ENCODE results near the gene SLC35F3. TPM values are rescaled to one million over a fixed set of nuclear protein-coding genes. Genes with fewer than 3 reads are reported as not detected.
"Not testable (repeated sequence)": the region's sequence is repeated elsewhere in the genome, so short reads cannot be mapped to it uniquely, and the experiment has no call there.

Gene SLC35F3
- polyA plus RNA-seq, 1 donor = 0.55 TPM

DNA sequence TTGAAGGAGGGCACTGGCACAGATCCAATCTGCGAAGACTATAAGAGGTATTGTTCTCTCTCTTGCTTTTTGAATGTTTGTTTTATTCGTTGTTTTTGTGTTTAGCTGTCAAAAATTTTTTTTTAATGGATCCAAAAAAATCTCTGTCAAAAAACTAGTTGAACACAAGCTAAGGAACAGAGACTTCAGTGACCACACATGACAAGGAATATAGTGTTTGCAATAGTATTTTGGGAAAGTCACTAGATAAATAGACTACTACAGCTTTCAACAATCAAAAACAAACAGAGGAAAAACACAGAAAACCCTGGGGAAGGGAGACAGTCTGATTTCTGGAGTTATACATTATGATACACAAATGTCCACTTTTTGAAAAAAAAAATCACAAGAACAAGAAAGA, 431.9 kb downstream of the SLC35F3 start:
- Histone ChIP-seq H3K36me3 (ENCODE audit: control insufficient read depth, insufficient read depth, low read length) (no peaks in the 10 kb centered on the region), H3K27me3 (ENCODE audit: control insufficient read depth, insufficient read depth, low read length) (peaks cover 2% of the 10 kb centered on the region), H3K4me1 (ENCODE audit: control insufficient read depth, insufficient read depth, low read length) (no peaks in the 10 kb centered on the region), H3K27ac (ENCODE audit: low read length) (no peak overlapping the region), H3K9me3 (ENCODE audit: control insufficient read depth, low read depth, low read length) (no peaks in the 10 kb centered on the region), H3K4me3 (ENCODE audit: low read length) (no peak overlapping the region)
- whole genome bisulfite sequencing (ENCODE audit: insufficient coverage, low lambda C conversion rate) = 100% methylated on average over 1 of the region's 2 CpGs
- DNase-seq = no peak

DNA sequence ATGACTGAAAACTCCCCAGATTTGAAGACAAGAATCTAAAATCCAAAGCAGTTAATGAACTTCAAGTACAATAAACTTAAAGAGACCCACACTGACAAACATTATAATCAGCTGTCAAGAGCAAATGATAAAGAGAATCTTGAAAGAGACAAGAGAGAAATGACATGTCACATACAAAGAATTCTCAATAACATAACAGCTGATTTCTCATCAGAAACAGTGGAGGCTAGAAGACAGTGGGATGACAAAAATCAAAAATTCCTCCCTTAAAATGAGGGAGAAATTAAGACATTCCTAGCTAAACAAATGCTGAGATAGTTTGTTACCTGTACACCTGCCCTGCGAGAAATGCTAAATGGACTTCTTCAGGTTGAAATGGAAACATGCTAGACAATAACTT, 432.8 kb downstream of the SLC35F3 start:
- Histone ChIP-seq H3K27me3 (ENCODE audit: control insufficient read depth, insufficient read depth, low read length) (peaks cover 2% of the 10 kb centered on the region), H3K27ac (ENCODE audit: low read length) (no peak overlapping the region), H3K36me3 (ENCODE audit: control insufficient read depth, insufficient read depth, low read length) (no peaks in the 10 kb centered on the region), H3K4me1 (ENCODE audit: control insufficient read depth, insufficient read depth, low read length) (no peaks in the 10 kb centered on the region), H3K4me3 (ENCODE audit: low read length) (no peak overlapping the region), H3K9me3 (ENCODE audit: control insufficient read depth, low read depth, low read length) (no peaks in the 10 kb centered on the region)
- DNase-seq = no peak
- 100% methylated on average over 1 of the region's 1 CpG for WGBS (ENCODE audit: insufficient coverage, low lambda C conversion rate)

DNA sequence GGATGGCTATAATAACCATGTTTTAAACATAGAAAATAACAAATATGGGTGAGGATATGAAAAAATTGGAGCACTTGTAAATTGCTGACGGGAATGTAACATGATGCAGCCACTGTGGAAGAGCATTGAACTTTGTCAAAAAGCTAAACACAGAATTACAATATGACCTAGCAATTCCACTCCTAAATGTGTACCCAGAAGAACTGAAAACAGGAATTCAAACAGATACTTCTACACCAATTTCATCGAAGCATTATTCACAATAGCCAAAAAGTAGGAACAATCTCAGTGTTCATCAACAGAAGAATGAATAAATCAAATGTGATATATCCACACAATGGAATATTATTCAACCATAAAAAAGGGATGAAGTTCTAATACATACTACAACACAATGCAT, 436.1 kb downstream of the SLC35F3 start:
- WGBS (ENCODE audit: insufficient coverage, low lambda C conversion rate) = no CpG with 5 or more reads among the region's 2 CpGs
- Histone ChIP-seq H3K27ac (ENCODE audit: low read length) (no peak overlapping the region), H3K36me3 (ENCODE audit: control insufficient read depth, insufficient read depth, low read length) (no peaks in the 10 kb centered on the region), H3K27me3 (ENCODE audit: control insufficient read depth, insufficient read depth, low read length) (peaks cover 2% of the 10 kb centered on the region), H3K9me3 (ENCODE audit: control insufficient read depth, low read depth, low read length) (no peaks in the 10 kb centered on the region), H3K4me3 (ENCODE audit: low read length) (no peak overlapping the region), H3K4me1 (ENCODE audit: control insufficient read depth, insufficient read depth, low read length) (no peaks in the 10 kb centered on the region)
- DNase-seq = no peak

DNA sequence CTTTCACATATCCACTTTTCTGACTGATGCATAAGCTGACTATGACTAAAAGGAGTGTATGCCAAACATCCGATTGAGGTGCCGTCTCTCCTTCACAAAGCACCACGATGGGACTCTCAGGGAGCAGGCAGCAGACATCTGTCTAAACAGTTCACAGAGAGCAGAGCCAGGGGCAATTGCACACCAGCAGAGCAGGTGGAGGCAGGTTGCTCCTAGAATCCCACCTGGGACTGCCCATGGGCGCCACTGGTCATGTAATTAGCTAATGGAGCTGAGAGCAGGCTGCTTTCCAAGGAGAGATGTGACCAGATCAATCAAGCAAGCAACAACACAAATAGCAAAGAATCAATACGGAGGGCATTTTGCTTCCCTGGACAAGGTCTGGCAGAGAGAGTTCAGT, 438.3 kb downstream of the SLC35F3 start:
- H3K27me3 ChIP-seq (ENCODE audit: control insufficient read depth, insufficient read depth, low read length) = no peaks in the 10 kb centered on the region
- H3K27ac ChIP-seq (ENCODE audit: low read length) = no peak overlapping the region
- no peaks in the 10 kb centered on the region for H3K36me3 ChIP-seq (ENCODE audit: control insufficient read depth, insufficient read depth, low read length)
- no peaks in the 10 kb centered on the region for H3K9me3 ChIP-seq (ENCODE audit: control insufficient read depth, low read depth, low read length)
- WGBS (ENCODE audit: insufficient coverage, low lambda C conversion rate) = no CpG with 5 or more reads among the region's 5 CpGs
- no peaks in the 10 kb centered on the region for H3K4me1 ChIP-seq (ENCODE audit: control insufficient read depth, insufficient read depth, low read length)
- DNase-seq = no peak
- no peak overlapping the region for H3K4me3 ChIP-seq (ENCODE audit: low read length)

DNA sequence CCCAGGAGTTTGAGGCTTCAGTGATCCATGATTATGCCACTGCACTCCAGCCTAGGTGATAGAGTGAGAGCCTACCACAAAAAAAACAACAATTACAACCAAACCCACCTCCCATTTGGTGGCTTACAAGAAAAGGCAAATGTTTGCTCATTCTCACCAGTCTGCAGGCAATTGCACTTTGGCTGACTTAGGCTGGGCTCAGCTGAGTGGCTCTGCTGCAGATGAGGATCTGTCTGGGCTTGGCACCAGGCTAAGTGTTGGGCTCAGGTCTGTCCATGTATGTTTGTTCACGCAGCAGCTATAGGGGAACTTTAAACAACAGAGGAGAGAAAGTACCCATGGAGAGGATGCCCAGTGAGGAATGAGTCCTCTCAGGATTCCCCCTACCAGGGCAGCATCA, 440.8 kb downstream of the SLC35F3 start:
- H3K4me3 ChIP-seq (ENCODE audit: low read length) = no peak overlapping the region
- no CpG with 5 or more reads among the region's 1 CpG for WGBS (ENCODE audit: insufficient coverage, low lambda C conversion rate)
- H3K4me1 ChIP-seq (ENCODE audit: control insufficient read depth, insufficient read depth, low read length) = no peaks in the 10 kb centered on the region
- H3K36me3 ChIP-seq (ENCODE audit: control insufficient read depth, insufficient read depth, low read length) = no peaks in the 10 kb centered on the region
- no peak for DNase-seq
- H3K9me3 ChIP-seq (ENCODE audit: control insufficient read depth, low read depth, low read length) = no peaks in the 10 kb centered on the region
- peaks cover 2% of the 10 kb centered on the region for H3K27me3 ChIP-seq (ENCODE audit: control insufficient read depth, insufficient read depth, low read length)
- no peak overlapping the region for H3K27ac ChIP-seq (ENCODE audit: low read length)

DNA sequence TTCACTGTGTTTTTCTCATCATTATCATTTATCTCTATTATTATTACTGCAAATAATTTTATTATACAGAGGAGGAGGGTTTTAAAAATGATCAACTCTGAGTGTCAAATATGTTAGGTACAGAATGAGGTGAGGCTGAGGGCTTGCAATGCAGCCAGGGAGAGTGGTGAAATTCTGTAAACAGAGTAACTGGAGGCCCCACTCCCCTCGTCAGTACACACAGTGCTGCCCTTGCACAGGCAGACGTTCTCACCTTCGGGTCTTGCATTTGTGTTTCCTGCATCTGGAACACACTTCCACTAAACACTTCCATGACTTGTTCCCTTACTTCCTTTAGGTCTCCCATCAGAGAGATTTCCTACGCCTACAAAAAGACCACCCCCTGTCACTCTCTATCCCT, 444.5 kb downstream of the SLC35F3 start:
- 86% methylated on average over 1 of the region's 4 CpGs for WGBS (ENCODE audit: insufficient coverage, low lambda C conversion rate)
- no peaks in the 10 kb centered on the region for H3K36me3 ChIP-seq (ENCODE audit: control insufficient read depth, insufficient read depth, low read length)
- H3K4me1 ChIP-seq (ENCODE audit: control insufficient read depth, insufficient read depth, low read length) = no peaks in the 10 kb centered on the region
- DNase-seq = no peak
- H3K9me3 ChIP-seq (ENCODE audit: control insufficient read depth, low read depth, low read length) = no peaks in the 10 kb centered on the region
- peaks cover 2% of the 10 kb centered on the region for H3K27me3 ChIP-seq (ENCODE audit: control insufficient read depth, insufficient read depth, low read length)
- no peak overlapping the region for H3K27ac ChIP-seq (ENCODE audit: low read length)
- no peak overlapping the region for H3K4me3 ChIP-seq (ENCODE audit: low read length)

DNA sequence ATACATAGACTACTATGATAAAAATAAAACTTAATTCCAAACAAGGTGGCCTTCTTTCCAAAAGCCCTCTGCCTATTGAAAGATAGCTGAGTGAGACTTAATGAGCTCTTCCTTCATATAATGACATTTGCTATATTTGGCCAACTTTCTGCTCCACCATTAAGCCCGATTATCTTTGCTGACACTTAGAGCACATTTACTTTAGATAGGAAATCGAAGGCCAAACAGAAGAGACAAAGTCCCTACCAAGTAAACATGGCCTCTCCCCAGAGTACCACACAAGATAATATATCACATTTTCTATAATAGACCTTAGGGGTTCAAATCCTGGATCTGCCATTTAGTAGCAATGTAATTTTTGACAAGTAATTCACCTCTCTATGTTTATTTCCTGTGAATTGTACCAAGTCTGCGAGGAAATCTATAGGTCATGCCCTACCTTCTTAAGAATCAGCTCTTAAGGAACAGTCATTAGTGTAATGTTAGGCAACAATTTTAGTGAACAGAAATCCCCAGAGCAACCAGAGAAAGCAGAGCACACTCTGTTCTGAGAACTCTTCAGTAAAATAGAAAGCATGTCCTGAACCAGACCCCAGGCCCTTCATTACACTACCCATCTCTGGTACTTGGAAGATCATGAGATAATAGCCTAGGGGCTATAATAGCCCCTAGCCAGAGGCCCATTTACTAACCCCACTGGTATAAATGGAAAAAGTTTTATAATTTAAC, 451.5 kb downstream of the SLC35F3 start:
- H3K9me3 ChIP-seq (ENCODE audit: control insufficient read depth, low read depth, low read length) = no peaks in the 10 kb centered on the region
- no CpG with 5 or more reads among the region's 3 CpGs for WGBS (ENCODE audit: insufficient coverage, low lambda C conversion rate)
- no peak overlapping the region for H3K27ac ChIP-seq (ENCODE audit: low read length)
- H3K4me3 ChIP-seq (ENCODE audit: low read length) = peak overlapping the region; percentile 51
- peak in 1 of 2 donors; percentile 16 for DNase-seq
- H3K4me1 ChIP-seq (ENCODE audit: control insufficient read depth, insufficient read depth, low read length) = peaks cover 4% of the 10 kb centered on the region
- H3K36me3 ChIP-seq (ENCODE audit: control insufficient read depth, insufficient read depth, low read length) = no peaks in the 10 kb centered on the region
- no peaks in the 10 kb centered on the region for H3K27me3 ChIP-seq (ENCODE audit: control insufficient read depth, insufficient read depth, low read length)

DNA sequence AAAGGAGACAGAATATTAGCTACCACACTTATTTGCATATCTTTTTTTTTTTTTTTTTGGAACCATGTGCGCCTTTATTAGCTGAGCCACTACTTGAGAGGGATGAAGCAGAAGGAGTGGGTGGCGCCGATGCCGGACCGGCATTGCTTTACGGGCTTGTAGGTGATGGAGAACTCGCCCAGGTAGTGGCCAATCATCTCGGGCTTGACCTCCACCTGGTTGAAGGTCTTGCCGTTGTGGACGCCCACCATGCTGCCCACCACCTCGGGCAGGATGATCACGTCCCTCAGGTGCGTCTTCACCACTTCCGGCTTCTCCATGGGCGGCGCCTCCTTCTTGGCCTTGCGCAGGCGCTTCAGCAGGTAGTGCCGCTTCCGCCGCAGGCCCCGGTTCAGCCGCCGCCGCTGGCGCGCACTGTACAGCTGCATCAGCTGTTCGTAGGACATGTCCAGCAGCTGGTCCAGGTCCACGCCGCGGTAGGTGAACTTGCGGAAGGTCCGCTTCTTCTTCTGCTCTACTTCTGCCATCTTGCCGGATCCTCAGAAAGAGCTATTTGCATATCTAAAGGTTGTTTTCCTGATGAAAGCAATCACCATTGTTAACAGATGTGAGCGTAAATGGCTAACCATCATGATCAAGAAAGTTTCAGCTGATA, 452.3 kb downstream of the SLC35F3 start:
- peak overlapping the region; percentile 51 for H3K4me3 ChIP-seq (ENCODE audit: low read length)
- H3K9me3 ChIP-seq (ENCODE audit: control insufficient read depth, low read depth, low read length); H3K36me3 ChIP-seq (ENCODE audit: control insufficient read depth, insufficient read depth, low read length); H3K4me1 ChIP-seq (ENCODE audit: control insufficient read depth, insufficient read depth, low read length); H3K27me3 ChIP-seq (ENCODE audit: control insufficient read depth, insufficient read depth, low read length): not testable (repeated sequence)
- DNase-seq = peak; percentile 27 to 68
- no CpG with 5 or more reads among the region's 35 CpGs for WGBS (ENCODE audit: insufficient coverage, low lambda C conversion rate)
- peak overlapping the region; percentile 41 for H3K27ac ChIP-seq (ENCODE audit: low read length)

DNA sequence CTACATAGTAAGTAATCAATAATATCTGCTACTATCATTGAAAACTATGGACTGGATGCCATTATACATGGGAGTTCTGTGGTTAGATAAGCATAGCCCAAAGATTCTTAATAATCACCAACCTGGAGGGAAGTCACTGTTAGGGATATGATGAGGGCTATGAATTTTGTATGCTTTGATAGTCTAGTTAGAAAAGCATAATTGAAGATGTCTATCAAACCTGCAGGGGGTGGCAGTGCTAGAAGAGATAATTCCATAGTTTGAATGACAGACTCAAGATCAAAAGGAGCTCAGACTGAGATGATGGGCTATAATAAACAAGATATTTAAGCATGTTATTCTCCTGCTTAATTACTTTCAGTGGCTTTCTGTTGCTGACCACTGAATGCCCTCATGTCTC, 453.4 kb downstream of the SLC35F3 start:
- Histone ChIP-seq H3K27ac (ENCODE audit: low read length) (no peak overlapping the region), H3K36me3 (ENCODE audit: control insufficient read depth, insufficient read depth, low read length) (no peaks in the 10 kb centered on the region), H3K27me3 (ENCODE audit: control insufficient read depth, insufficient read depth, low read length) (no peaks in the 10 kb centered on the region), H3K4me3 (ENCODE audit: low read length) (no peak overlapping the region), H3K9me3 (ENCODE audit: control insufficient read depth, low read depth, low read length) (no peaks in the 10 kb centered on the region), H3K4me1 (ENCODE audit: control insufficient read depth, insufficient read depth, low read length) (peaks cover 4% of the 10 kb centered on the region)
- no peak for DNase-seq

DNA sequence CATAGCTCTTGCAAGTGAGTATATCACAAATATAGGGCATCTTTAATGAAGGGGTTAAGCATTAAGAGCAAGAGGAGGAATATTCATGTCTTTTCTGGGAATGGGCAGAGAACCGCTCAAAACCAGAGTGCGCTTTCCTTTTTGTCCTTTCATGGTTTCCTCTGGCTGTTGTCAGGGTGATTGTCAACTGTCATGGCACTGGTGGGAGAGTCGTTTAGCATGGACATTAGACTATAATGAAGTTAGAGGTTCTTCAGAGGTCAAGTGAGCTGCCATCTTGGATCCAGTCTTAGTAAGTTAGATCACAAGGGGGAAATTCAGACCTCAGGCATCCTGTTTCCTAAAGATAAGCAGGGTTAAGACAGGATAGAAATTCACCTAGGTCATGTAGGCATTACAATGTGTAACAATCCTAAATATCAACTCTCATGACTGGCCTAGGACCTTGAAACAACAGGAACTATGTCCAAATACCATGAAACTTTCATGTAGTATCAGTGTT, 456.7 kb downstream of the SLC35F3 start:
- Histone ChIP-seq H3K36me3 (ENCODE audit: control insufficient read depth, insufficient read depth, low read length) (no peaks in the 10 kb centered on the region), H3K4me1 (ENCODE audit: control insufficient read depth, insufficient read depth, low read length) (peaks cover 2% of the 10 kb centered on the region)

DNA sequence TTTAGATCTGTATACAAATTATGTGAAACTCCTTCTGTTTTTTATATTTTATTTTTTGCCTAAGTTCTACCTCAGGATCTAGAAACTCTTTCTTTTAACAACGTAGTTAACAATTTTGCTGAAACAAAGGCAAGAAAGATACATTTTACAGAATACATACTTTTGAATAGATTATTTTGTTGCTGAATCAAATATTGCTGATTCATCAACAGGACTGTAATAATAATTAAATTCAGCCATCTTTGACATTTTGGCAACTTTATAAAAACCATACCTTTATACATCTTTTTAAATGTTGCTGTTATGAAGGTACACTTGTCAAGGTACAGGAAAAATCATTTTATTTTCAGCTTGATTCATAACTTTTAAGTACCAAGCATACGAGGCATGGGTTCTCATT, 458.1 kb downstream of the SLC35F3 start:
- no peak overlapping the region for H3K4me3 ChIP-seq (ENCODE audit: low read length)
- no peaks in the 10 kb centered on the region for H3K36me3 ChIP-seq (ENCODE audit: control insufficient read depth, insufficient read depth, low read length)
- DNase-seq = no peak
- H3K4me1 ChIP-seq (ENCODE audit: control insufficient read depth, insufficient read depth, low read length) = no peaks in the 10 kb centered on the region
- no peaks in the 10 kb centered on the region for H3K27me3 ChIP-seq (ENCODE audit: control insufficient read depth, insufficient read depth, low read length)
- no peak overlapping the region for H3K27ac ChIP-seq (ENCODE audit: low read length)
- H3K9me3 ChIP-seq (ENCODE audit: control insufficient read depth, low read depth, low read length) = no peaks in the 10 kb centered on the region
- 85% methylated on average over 2 of the region's 2 CpGs for WGBS (ENCODE audit: insufficient coverage, low lambda C conversion rate)

More for the DNA sequence above, 456.7 kb downstream of the SLC35F3 start:
- Histone ChIP-seq H3K27ac (ENCODE audit: low read length) (no peak overlapping the region), H3K27me3 (ENCODE audit: control insufficient read depth, insufficient read depth, low read length) (no peaks in the 10 kb centered on the region), H3K4me3 (ENCODE audit: low read length) (no peak overlapping the region), H3K9me3 (ENCODE audit: control insufficient read depth, low read depth, low read length) (no peaks in the 10 kb centered on the region)
- WGBS (ENCODE audit: insufficient coverage, low lambda C conversion rate) = 67% methylated on average over 1 of the region's 3 CpGs
- no peak for DNase-seq

Data from large intestine (tissue), 3 donors.